NB4 (cell line): ENCODE results near the gene MBNL2.

Source experiments
- DNase-seq: peaks from one replicate; pipeline ENCODE4 v3.0.0; 2010; ENCODE audit warnings: low read depth
- H3K4me3 ChIP-seq: one replicate; pipeline ENCODE4 v1.5.1; 2011; ENCODE audit warnings: mild to moderate bottlenecking, low read depth, low read length, moderate library complexity
- CTCF ChIP-seq: IDR thresholded peaks from one replicate; pipeline ENCODE4 v1.5.1; 2012; ENCODE audit warnings: low read depth, low read length
- MYC ChIP-seq: IDR thresholded peaks from 2 replicates; pipeline ENCODE4 v1.6.1; 2011; ENCODE audit warnings: low read depth, low read length
- POLR2A ChIP-seq: IDR thresholded peaks from 2 replicates; pipeline ENCODE4 v1.6.1; 2011; ENCODE audit warnings: mild to moderate bottlenecking; ENCODE audit not compliant: insufficient read length; ENCODE audit errors: extremely low read depth
- TF ChIP-seq, protein P1 (sequence below): IDR thresholded peaks from 2 replicates; pipeline ENCODE4 v1.6.1; 2011; ENCODE audit warnings: low read depth, low read length

The MBNL2 gene

DNA sequence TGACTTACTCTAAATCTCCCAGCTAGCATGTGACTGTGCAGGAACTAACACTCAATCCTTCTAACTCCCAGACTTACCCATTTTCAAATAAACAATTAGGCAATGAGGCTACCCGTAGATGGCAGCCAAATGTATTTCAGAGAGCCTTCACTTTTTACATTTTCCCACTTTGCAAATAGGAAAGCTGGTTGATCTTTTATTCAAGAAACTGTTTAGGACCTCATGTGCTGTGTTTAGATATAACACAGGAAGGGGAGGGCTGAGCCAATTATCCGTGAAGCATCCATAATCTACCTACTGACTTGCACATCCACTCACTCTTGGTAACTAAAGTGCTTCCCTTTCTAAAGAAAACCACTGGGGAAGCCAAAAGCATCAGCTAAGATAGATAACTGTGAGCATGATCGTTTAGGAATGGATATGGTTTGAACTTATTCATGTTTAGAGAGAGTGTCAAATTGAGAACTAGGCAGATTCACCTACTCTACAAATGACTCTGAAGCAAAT lies 33.4 kb downstream of the MBNL2 start:
- no peak for TF ChIP-seq POLR2A
- TF ChIP-seq MYC: no peak
- no peak for TF ChIP-seq CTCF
- TF ChIP-seq, protein P1, sequence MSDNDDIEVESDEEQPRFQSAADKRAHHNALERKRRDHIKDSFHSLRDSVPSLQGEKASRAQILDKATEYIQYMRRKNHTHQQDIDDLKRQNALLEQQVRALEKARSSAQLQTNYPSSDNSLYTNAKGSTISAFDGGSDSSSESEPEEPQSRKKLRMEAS: no peak
- DNase-seq: no peak
- H3K4me3 ChIP-seq: no peak overlapping the region

GRCh38 chr13:97256343-97256783 lies 34.2 kb downstream of the MBNL2 start:
- no peak for DNase-seq
- H3K4me3 ChIP-seq: no peak overlapping the region
- TF ChIP-seq, protein P1: no peak
- TF ChIP-seq MYC: no peak
- no peak for TF ChIP-seq CTCF
- TF ChIP-seq POLR2A: no peak

- no peak overlapping the region for H3K4me3 ChIP-seq
- no peak for TF ChIP-seq POLR2A
- DNase-seq: no peak
Measured at GRCh38 chr13:97257228-97257755, 35.2 kb downstream of the MBNL2 start.

DNA sequence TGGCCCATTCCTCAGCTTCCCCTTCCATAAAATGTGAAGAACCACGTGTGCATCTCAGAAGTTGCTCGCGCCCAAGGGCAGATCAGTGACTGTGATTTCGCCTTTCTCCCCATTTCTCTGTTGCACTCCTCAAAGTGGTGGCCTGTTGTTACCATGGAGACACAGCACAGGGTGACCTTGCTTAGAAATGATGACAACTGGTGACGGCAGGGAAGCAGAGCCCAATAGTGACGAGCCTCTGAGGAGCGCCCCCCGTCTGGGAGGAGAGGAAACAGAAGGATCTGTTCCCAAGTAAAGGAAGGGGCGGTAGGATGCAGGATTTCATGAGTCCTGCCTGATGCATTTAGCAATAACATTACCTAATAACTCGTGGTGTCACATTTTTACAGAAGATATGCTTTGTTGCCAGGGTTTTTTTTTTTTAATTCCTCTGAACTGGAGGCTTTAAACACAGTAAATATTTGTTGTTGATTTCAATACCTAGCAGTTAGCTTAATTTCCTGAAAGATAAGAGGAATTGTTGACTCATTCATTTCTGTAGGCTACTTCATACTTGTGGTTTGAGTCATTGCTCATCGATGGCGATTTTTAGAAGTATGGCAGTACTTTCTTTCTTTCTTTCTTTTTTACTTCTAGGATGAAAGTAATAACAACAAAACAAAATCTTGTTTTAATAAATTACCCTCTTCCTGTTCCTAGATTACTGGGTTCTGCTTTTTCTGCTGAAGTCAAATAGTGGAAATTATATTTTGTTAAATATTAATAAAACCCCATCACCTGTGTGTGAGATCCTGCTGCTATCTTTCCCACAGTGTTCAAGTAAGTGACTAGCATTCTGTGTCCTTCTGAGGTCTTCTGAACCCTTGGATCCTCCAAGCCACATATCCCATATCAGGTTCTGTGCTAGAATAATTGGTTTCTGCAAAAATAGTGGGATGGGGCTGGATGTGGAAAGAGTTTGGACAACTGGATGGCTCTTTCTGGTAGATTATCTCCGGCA lies 36.0 kb downstream of the MBNL2 start:
- DNase-seq: peak; percentile 53
- TF ChIP-seq CTCF: no peak
- peak; percentile 38; the same call in 1 of the 2 replicates for TF ChIP-seq MYC
- H3K4me3 ChIP-seq: no peak overlapping the region

- no peak overlapping the region for H3K4me3 ChIP-seq
- TF ChIP-seq CTCF (no peak), POLR2A (no peak)
- TF ChIP-seq, protein P1: no peak
- DNase-seq: no peak
Measured at GRCh38 chr13:97258801-97259200, 36.7 kb downstream of the MBNL2 start.

DNA sequence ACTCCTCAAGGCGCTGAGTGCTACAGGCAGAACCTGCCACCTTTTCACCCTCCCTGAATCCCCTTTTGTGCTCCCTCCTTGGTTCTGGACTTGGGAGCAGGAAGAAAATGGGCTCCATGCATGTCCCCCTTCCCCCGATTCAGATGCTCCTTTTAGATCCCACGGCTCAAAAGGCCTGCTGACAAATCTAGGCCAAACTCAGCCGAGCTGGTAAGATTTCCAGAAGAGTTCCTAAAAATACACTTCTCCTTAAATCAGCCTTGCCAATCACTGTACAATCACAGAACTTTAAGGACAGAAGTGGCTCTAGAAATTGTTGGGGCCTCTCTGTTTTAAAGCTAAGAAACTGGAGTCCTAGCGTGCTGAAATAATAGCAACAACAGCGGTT lies 37.3 kb downstream of the MBNL2 start:
- no peak for DNase-seq
- TF ChIP-seq, protein P1: no peak
- no peak for TF ChIP-seq MYC
- no peak for TF ChIP-seq POLR2A
- TF ChIP-seq CTCF: no peak
- H3K4me3 ChIP-seq: no peak overlapping the region
